GM19324 (cell line): ENCODE measurements around the gene KDM4C.
A peak's percentile ranks its signal among the peaks of the same experiment; 100 is the strongest.
"Not testable (repeated sequence)": the region's sequence is repeated elsewhere in the genome, so short reads cannot be mapped to it uniquely, and the experiment has no call there.

Experiments
- ATAC-seq: cut with Tn5 transposase; IDR thresholded peaks from one replicate; pipeline ENCODE4 v1.9.1; 2021; ENCODE audit warnings: mild to moderate bottlenecking, moderate library complexity; ENCODE audit not compliant: unreplicated experiment, low FRiP score

Gene KDM4C

DNA sequence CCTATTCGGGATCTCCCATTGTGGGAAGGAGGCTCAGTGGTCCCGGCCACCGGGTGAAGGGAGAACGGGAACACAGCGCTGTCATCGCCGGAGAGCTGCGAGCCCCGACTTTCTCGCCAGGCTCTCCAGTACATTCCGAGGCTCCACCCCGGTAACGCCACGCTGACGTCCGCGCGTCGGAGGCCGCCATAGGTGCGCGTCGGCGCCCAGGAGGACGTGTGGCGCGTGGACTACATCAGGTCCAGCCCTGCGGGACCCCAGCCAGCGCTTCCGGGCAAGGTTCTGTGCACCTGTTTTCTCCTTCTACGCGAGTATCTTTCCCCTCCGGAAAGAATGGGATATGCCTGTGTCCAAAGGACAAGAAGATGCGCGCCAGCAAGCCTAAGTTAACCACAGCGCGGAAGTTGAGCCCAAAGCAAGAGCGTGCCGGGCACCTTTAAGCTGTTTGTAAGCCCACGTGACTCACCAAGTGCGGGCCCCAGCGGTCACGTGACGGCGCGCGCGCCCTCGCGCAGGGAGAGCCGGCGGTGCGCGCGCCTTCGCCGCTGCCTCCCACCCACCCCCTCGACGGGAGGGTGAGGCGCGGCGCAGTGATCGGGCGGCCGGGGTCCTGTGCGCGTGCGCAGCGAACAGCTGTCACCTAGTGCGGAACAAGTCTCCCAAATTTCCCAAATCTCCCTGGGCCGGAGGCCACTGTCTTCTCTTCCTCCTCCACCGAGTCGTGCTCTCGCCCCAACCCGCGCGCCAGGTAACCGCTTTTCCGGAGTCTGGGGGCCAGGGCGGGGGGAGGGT lies at the start of gene KDM4C:
Gene KDM4C (plus strand): TSS at position 518 of the 792 bp plus-strand sequence. CDS start 35,016 bp downstream, outside the sequence.
- peak; percentile 90 for ATAC-seq

DNA sequence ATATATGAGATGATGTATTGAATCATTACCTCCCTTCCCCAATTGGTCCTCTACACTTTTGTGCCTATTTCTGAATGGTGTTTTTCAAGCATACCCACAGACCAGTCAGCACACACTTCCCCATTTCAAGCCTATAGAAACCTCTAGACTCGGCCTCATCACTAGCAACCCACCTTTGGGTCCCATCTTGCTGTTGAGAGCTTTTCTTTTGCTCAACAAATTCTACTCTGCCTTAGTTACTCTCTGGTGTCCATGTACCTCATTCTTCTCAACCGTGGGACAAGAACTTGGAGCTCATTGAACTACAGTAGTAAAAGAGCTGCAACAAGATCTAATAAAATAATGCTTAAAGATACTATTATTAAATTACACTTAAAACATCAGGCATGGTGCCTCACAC lies 49.0 kb upstream of the KDM4C start:
- ATAC-seq, result no peak

DNA sequence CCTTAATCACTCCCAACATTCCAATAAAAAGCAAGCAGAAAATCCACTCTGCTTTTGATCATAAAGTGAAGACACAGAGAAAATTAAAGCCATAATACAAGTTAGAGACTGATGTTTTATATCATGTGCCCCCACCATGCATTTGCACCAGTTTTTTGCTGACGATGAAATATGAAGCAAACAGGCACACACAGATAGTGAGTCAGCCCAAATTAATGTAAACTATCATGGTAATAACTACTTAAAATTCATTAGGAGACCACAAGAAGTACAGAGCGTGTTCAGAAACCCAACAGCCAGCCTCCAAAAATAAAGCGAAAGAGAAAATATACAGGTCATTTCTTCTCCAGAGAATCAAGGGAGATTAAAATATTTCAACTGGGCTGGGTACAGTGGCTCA lies 46.4 kb upstream of the KDM4C start:
- ATAC-seq, result no peak

DNA sequence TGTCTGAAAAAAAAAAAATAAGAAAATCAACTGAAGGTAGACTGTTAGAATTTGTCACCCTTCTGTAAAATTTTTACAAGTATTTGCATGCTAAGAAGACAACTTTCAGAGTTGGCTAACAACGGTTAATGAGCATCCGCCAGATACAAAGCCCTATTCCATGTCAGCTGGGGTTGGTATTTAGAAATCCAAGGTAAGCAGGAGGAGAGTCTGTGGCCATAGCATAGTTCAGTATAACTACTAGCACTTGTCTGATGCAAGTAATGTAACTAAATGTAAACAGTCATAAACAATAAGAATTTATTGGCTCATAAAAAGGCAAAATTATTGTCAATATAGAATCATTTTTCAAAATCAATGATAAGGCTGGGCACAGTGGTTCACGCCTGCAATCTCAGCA lies 45.7 kb upstream of the KDM4C start:
- ATAC-seq, result no peak

DNA sequence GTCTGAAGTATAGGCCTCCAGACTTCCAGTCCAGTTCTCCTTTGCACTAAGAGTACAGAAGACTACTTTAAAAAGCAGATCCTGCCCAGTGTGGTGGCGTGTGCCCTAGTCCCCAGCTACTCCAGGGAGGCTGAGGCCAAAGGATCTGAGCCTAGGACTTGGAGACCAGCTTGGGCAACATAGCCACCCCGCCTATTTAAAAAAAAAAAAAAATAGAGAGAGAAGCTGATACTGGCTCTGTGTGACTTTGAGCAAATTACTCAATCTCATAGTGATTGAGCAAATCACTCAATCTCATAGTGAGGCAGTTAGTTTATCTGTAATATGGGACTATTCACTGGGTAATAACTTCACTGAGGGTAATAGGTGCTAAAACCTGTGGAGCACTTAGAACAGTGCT lies 43.6 kb upstream of the KDM4C start:
- ATAC-seq, result no peak

DNA sequence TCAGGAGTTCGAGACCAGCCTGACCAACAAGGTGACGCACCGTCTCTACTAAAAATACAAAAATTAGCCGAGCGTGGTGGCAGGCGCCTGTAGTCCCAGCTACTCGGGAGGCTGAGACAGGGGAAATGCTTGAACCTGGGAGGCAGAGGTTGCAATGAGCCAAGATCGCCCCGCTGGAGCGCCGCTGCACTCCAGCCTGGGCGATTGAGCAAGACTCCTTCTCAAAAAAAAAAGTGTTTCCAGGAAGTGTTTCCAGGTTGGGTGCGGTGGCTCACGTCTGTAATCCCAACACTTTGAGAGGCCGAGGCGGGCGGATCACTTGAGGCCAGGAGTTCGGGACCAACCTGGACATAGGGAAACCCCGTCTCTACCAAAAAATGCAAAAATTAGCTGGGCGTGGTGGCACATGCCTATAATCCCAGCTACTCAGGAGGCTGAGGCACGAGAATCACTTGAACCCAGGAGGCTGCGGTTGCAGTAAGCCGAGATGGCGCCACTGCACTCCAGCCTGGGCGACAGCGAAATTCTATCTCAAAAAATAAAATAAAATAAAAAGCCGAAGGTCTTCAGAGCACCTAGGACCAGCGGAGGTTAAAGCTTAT lies 42.5 kb upstream of the KDM4C start:
- not testable (repeated sequence) for ATAC-seq

DNA sequence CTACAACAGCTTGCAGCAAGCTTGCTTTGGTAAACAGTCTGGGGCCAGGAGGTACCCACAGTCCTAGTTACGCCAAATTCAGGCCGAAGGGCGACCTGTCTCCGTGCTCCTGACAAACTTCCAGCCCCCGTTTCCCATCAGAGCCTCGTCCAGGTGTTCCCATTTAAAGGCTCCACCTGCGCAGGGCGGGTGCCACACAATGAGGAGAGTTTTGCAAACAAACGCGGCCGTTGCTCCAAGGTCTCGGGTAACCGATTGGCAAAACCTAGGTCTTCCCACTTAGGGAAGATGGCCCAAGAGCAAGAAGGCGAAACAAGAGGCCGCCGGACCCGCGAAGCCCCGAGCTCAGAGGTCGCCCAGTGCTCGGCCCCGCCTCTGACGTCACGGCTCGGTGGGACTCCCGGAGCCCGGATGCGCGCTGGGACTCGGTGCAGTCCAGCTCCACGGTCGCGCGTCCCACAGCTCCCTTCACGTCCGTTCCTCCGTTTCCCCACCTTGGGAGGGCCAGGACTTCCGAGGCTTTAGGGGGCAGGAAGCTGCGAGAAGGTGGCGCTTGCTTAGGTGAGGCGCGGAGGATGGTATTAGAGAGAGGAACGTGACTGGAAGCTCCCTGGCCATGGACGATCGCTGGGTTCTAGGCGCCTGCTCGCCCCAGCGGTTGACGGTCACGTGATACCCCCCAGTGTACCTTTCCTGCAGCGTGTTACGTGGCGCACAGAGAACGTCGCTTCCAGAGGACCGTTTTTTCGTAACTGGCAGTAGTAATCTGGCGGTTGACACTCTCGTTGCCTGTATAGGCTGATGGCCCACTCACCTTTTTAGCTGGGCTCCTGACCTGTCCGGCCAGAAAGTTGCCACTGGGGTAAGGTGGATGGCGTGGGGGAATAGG lies 41.8 kb upstream of the KDM4C start:
- ATAC-seq, result no peak

DNA sequence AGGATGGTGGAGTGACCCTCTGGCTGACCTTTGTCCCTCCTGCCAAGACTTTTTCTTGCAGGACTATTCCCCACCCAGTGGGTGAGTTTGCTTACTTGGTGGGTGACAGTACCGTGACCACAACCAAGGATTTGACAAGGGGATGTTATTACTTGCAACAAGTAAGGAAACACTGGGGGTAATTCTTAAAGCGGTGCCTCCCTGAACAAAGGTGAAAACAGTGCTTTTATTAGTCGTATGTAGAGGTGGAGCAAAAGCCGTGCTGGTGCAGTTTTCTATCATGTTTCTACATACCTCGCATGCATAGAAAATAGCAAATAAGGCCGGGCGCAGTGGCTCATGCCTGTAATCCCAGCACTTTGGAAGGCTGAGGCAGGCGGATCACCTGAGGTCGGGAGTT lies 41.0 kb upstream of the KDM4C start:
- ATAC-seq, result no peak

DNA sequence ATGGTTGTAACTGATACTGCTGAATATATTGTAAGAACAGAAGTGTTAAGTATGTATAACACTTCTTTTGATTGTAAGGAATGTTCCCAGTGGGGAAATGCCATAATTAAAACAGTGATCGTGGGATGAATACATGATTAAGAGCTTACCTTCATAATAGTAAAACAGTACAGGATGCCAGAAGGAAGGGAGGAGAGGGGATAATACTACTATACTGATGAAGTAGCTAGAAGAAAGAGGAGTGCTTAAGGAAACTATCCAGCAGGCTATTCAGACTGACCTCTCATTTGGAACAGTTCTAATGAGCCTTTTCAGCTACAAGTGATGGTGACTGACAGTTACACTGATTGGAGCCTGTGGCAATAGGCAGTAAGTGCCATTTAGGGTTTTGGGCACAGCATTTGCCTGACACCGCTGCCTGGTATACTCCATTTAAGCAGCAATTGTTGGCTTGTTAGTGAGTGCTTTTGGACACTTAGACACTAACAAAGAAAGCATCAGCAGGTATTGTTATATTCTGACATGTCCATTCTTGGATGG lies 33.8 kb upstream of the KDM4C start:
- ATAC-seq, result no peak

DNA sequence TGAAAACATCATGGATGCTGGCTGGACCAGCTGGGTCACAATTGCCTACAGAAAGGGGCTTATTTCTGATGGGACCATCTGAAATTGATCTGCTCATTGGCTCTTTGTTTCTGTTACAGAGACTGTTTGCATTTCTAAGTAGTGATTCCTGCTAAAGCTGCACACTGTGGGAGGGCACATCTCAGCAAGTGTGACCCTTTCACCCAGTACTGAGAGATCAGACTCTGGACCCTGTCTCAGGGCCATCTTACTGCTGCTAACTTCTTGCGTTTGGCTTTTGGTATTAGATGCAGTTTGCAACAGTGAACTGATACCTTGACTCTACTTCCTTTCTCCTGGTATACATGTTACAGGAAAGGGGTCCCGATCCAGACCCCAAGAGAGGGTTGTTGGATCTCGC lies 24.5 kb upstream of the KDM4C start:
- ATAC-seq, result no peak

DNA sequence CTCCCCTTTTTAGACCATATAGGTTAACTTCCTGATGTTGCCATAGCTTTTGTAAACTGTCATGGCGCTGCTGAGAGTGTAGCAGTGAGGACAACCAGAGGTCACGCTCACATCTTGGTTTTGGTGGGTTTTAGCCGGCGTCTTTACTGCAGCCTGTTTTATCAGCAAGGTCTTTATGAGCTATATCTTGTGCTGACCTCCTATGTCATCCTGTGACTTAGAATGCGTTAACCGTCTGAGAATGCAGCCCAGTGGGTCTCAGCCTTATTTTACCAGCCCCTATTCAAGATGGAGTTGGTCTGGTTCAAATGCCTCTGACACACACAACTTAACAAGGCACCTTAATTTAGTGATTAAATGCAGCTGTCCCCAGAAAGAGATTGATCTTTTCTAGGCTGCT lies 23.9 kb upstream of the KDM4C start:
- ATAC-seq, result no peak

DNA sequence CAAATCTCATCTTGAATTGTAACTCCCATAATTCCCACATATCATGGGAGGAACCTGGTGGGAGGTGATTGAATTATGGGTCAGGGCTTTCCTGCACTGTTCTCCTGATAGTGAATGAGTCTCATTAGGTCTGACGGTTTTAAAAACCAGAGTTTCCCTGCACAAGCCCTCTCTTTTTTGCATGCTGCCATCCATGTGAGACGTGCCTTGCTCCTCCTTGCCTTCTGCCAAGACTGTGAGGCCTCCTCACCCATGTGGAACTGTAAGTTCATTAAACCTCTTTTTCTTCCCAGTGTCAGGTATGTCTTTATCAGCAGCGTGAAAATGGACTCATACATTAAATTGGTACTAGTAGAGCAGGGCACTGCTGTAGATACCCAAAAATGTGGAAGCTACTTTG lies 22.4 kb upstream of the KDM4C start:
- no peak for ATAC-seq

DNA sequence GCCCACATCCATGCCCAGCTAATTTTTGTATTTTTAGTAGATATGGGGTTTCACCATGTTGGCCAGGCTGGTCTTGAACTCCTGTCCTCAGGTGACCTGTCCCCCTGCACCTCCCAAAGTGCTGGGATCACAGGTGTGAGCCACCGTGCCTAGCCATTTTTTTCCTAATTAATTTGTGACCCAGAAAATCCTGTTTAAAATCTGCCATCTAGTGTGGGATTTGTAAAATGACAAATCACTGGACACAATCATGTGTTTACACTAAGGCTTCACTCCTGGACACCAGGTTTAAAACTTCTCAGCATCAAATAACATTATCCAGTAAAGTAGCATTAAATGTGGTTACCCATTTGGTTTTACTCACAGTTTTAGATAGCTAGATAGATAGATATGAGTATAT lies 18.6 kb upstream of the KDM4C start:
- ATAC-seq, result no peak

DNA sequence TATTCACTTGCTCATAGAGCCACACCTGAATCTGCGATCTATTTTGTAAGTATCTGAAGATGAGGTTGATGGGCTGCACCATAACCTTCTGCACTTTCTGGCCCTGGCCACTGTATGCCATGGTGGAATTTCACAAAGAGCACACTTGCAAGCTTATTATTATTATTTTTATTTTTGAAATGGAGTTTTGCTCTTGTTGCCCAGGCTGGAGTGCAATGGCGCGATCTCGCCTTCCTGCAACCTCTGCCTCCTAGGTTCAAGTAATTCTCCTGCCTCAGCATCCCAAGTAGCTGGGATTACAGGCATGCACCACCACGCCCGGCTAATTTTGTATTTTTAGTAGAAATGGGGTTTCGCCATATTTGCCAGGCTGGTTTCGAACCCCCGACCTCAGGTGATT lies 8.9 kb upstream of the KDM4C start:
- ATAC-seq, result not testable (repeated sequence)

DNA sequence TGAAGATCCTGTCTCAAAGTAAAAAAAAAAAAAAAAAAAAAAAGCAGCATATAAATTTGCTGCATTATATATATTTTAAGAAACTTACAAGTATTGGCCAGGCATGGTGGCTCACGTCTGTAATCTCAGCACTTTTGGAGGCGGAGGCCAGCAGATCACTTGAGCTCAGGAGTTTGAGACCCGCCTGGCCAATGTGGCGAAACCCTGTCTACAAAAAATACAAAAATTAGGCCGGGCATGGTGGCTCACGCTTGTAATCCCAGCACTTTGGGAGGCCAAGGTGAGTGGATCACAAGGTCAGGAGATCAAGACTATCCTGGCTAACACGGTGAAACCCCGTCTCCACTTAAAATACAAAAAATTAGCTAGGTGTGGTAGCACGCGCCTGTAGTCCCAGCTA lies 2.9 kb upstream of the KDM4C start:
- ATAC-seq, result not testable (repeated sequence)

DNA sequence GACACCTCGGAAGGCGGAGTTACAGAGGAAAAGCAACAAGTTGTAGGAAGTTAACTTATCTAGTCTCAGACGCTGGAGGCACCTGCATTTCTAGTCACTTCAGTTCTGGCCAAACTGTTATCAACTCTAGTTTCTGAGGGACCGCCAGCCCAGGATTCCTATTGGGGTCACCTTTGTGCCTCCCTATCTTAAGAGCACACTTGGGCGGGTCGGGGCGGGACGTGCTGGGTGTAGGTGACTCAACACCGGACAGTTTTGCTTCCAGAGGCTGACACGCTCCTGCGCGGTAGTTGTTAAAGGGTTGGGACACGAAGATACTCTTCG lies 679 bp upstream of the KDM4C start:
- ATAC-seq, result peak; percentile 23

DNA sequence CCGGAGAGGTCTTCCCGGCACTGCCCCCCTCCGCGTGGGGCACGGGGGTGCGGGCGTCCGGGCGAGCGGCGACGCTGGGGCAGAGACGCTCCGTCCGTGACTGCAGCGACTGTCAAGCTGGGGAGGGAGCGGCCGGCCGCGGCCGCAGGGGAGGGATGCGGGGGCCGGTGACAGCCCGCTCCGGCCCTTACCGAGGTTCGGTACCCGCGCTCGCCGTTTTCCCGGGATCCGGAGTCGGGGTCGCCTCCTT lies 400 bp downstream of the KDM4C start:
- peak; percentile 7 for ATAC-seq

DNA sequence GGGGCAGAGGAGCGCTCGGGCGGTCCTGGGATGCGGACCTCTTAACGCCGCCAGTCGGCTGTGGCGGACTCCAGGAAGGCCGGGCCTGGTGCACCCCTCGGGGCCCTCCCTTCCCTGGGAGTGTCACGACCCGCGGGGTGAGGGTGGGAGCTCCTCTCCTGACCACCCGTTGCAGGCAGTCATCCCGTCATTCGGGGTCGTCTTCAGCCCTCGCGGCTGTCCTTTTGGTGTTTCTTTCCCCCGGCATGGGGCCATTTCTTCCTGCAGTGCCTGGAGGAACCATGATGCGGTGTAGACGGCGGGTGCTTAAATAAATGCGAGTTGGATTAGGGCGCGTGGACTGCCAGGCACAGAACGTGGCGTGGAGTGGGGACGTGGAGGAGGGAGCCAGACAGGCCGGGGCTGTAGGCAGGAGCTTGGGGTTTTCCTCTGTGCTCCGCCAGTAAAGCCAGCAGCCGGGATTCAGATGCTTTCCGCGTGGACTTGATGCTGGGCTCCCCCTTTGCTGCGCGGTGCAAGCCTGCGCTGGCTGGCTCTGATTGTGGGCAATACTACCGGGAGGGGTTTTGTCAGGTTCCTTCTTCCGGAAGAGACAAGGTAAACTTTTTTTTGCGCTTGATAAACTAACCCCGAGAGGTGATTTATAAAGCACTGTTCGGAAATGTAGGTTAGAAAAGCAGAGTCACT lies 868 bp downstream of the KDM4C start:
- ATAC-seq, result peak; percentile 18

DNA sequence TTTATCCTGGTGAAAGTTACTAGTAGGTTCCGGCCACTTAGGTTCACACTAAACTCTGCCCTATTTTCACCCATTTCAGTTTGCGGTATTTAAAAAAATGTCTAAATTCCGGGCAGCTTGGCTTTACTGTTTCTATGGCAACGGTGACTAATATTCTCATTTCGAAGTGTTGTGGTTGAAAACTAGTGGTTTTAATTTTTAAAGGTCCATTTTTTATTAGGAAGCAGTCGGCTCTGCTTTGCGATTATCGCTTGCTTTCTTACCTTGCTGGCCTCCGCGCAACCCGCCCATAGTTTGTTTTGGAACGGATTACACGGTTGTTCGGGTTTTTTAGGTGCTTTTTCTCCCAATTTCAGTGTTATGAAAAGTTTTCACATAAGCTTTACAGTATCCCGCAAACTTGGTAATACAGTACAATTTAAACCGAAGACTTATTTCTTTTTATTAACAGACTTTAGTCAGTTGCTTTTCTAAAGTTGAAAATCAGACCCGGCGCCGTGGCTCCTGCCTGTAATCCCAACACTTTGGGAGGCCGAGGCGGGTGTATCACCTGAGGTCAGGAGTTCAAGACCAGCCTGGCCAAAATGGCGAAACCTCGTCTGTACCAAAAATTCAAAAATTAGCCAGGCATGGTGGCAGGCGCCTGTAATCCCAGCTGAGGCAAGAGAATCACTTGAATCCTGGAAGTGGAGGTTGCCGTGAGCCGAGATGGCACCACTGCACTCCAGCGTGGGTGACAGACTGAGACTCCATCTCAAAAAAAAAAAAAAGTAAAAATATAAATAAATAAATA lies 1.6 kb downstream of the KDM4C start:
- peak; percentile 3 for ATAC-seq

DNA sequence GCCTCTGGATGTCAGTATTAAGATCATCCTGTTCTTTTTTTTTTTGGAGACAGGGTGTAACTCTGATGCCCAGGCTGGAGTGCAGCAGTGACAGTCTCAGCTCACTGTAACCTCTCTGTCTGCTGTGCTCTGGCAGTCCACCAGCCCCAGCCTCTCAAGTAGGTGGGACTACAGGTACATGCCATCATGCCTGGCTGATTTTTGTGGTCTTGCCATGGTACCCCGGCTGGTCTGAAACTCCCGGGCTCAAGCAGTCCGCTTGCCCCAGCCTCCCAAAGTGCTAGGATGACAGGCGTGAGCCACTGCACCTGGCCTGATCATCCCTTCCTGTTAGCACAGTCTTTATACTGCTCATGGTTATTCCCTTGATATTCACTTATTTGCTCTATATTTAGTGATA lies 3.5 kb downstream of the KDM4C start:
- no peak for ATAC-seq
